ENCODE data around the gene HIVEP3. TPM values are rescaled to one million over a fixed set of nuclear protein-coding genes. Genes with fewer than 3 reads are reported as not detected.

Gene HIVEP3
- total RNA-seq, 4 donors from 2014 or later, result 6.1 to 10.1 (median 7.8) TPM

DNA sequence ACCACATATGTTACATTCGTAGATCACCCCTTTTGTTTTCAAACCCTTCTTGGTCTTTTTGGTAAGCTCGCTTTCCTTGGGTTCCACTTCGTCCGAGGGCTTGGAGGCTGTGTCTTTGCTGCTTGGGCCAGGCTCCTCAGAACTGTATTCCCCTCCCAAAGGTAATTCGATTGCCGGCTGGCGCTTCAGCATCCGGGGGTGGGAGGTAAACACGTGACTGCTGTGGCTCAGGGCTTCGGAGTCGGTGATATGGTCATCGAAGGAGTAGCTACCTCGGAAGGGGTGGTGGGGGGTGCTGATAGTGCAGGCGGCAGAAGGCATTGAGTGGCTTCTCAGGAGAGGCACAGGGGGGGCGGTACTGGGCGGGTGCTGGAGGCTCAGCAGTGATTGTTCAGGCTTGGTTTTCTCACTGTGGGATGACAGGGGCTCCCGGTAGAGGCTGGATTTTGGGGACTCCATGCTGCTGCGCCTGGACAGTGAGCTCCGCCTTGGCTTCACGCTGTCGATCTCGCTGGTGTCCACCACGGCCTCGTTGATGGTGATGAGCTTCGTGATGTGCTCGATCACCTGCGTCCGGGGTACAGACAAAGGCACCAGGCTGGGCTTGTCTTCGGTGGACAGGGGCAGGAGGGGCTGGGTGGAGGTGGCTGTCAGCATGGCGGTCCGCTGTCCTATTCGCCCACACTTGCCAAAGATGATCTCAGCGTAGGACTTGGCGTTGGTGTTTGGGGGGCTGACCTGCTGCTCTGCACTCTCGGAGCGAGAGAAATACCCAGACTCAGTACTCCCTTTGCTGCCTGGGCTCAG, 335.7 kb downstream of the HIVEP3 start:
- DNase-seq (ENCODE audit: low spot score) (no peak), ATAC-seq (ENCODE audit: low FRiP score) (no peak)
- TF ChIP-seq, protein P1, sequence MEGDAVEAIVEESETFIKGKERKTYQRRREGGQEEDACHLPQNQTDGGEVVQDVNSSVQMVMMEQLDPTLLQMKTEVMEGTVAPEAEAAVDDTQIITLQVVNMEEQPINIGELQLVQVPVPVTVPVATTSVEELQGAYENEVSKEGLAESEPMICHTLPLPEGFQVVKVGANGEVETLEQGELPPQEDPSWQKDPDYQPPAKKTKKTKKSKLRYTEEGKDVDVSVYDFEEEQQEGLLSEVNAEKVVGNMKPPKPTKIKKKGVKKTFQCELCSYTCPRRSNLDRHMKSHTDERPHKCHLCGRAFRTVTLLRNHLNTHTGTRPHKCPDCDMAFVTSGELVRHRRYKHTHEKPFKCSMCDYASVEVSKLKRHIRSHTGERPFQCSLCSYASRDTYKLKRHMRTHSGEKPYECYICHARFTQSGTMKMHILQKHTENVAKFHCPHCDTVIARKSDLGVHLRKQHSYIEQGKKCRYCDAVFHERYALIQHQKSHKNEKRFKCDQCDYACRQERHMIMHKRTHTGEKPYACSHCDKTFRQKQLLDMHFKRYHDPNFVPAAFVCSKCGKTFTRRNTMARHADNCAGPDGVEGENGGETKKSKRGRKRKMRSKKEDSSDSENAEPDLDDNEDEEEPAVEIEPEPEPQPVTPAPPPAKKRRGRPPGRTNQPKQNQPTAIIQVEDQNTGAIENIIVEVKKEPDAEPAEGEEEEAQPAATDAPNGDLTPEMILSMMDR (IDR thresholded peaks at IDR 0.05), result no peak

DNA sequence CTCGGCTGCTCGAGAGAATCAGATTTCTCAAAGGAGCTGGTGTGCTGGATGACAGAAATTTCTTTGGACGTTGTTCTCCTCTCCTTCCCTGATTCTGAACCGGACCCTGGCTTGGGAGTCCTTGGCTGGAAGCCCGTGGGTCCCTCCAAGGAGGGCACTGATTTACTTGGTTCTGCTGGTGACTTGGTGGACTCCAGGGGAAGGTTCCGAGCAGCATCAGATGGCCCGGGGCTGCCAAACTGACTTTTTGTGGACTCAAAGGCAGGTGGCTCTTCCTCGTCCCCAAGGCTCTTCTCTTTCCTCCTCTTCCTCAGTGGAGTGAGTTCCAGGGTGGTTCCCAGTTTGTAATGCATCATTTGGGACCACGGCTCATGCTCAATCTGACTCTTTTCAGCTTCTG, 336.4 kb downstream of the HIVEP3 start:
- TF ChIP-seq, protein P1 (IDR thresholded peaks at IDR 0.05), result no peak
- DNase-seq (ENCODE audit: low spot score) (no peak), ATAC-seq (ENCODE audit: low FRiP score) (no peak)

DNA sequence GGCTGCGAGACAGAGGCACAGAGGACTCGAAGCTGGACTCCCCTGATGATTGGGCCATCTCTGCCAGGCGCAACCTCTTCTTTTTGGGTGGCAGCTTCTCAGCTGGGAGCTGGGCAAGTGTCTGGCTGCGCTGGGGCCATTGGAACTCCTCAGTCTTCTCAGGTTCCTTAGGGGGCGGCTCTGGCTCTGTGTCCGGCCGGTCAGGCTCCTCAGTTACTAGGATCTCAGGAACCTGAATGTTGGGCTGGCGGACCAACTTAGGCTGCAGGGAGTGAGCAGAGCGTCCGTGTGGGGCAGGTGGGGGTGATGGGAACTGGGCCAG, 336.8 kb downstream of the HIVEP3 start:
- DNase-seq (ENCODE audit: low spot score) (no peak), ATAC-seq (ENCODE audit: low FRiP score) (no peak)
- TF ChIP-seq, protein P1 (IDR thresholded peaks at IDR 0.05), result no peak

DNA sequence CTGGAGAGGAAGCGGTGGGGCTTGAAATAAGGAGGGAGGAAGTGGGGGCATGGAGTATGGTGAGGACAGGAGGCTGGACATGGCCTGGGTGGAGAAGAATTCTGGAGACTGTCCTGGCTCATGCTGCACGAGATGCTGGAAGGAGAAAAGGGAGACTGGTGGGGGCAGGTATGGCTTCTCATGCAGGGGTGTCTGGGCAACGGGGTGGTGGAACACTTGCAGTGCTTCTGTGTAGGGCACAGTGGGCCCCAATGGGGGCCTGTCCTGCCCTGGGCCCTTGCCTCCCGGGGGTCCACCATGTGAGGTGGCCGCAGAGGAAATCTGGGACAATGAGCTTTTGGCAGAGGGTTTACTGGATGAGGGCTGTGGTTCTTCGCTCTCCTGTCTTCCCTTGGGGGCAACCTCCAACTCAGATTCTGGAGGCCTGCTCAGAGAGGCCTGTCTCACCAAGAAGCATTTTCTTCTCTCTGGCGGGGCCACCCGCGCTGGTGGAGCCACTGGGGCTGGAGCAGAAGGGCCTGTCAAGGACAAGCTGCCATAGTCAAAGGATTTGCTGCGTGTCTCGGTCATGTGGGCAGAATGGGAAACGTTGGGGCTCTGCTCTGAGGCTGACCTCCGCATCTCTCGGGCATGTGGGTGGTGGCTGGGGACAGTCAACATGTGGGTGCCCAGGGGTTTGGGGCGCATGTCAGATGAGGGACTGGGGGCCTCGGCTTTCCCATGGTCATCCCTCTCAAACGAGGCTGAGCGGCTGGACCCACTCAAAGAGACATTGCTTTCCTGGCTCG, 337.3 kb downstream of the HIVEP3 start:
- ATAC-seq (ENCODE audit: low FRiP score) (no peak), DNase-seq (ENCODE audit: low spot score) (no peak)
- TF ChIP-seq, protein P1 (IDR thresholded peaks at IDR 0.05), result no peak

DNA sequence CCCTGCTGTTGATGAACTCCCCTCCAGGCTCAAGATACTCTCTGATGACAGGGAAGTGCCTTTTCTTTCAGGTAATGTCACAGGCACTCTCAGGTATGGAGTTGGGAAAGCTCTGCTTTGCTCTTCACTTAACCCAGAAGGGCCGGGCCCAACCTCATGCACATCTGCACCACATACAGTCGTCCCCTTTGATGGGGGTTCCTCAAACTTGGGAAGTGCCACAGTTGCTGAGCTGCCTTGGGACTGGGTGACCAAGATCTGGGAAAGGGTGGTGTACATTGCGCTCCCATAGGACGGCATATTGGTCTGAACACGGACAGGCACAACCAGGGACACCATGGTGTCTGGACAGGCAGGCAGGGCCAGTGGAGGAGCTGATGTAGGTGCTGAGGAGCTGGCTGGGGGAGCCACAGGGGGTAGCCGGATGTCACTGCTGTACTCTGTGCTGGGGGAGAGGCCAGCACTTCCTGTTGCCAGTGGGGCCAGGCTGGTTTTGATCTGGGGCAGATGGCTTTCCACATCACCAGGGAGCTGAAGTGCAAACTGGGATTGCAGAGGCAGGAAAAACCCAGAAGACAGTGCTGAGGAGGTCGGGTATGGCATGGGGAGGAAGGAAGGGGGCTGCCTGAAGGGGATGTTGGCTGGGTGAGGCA, 338.1 kb downstream of the HIVEP3 start:
- TF ChIP-seq, protein P1 (IDR thresholded peaks at IDR 0.05), result no peak
- no peak for DNase-seq (ENCODE audit: low spot score)
- ATAC-seq (ENCODE audit: low FRiP score), result no peak

DNA sequence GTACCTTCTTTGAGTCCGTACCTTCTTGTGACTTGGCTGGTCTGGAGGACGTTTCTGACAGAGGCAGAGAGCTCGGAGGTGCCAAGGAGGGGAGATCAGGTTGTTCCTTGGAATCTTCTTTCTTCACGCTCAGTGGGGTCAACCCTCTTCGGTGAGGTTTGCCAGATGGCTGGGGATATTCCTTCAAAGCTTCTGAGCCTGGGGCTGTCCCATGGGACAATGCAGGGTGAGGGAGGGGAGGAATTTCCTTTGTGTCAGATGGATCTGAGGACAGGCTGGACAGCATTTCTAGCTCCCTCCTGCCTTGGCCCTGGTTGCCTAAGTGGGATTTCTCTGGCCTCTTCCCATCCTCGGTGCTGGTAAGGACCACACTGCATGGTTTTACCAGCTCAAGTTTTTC, 338.7 kb downstream of the HIVEP3 start:
- ATAC-seq (ENCODE audit: low FRiP score), result no peak
- no peak for DNase-seq (ENCODE audit: low spot score)
- TF ChIP-seq, protein P1 (IDR thresholded peaks at IDR 0.05), result no peak

Data from omental fat pad (tissue), 4 donors.